AG04449 (cell line): ENCODE results near the gene FAXDC2.

Source experiments
- CTCF ChIA-PET: fragments of 350-600 bp; formaldehyde crosslinking; extraction: SDS; loops from one replicate; lab custom pipeline; 2021; ENCODE audit warnings: antibody characterized with exemption; lab: Yijun Ruan, JAX
- POLR2A ChIA-PET: fragments of 400-600, 350-600 bp; formaldehyde crosslinking; extraction: SDS; loops from one replicate; lab custom pipeline; 2020; ENCODE audit warnings: antibody characterized with exemption, inconsistent platforms; lab: Yijun Ruan, JAX
- DNase-seq: peaks from one replicate; pipeline ENCODE4 v3.0.0-alpha.2; 2010; ENCODE audit warnings: low read depth, low spot score
- H3K4me3 ChIP-seq: 2 replicates; pipeline ENCODE4 v1.5.1; 2011; ENCODE audit warnings: low read depth, mild to moderate bottlenecking, control low read depth, low read length
- CTCF ChIP-seq: IDR thresholded peaks from one replicate; pipeline ENCODE4 v1.5.1; 2011; ENCODE audit warnings: mild to moderate bottlenecking, moderate library complexity, low read length, control low read depth, inconsistent platforms; ENCODE audit not compliant: insufficient read depth; ENCODE audit errors: missing control alignments

FAXDC2 gene

GRCh38 chr5:154858972-154859871 is 8.8 kb upstream of the FAXDC2 start:
- POLR2A ChIA-PET: interaction anchor here (2.2 kb wide), 1 partner anchor 106 kb away, joined by 6 read pairs; no protein-coding TSS in a partner anchor
- DNase-seq: no peak
- TF ChIP-seq CTCF: no peak
- peak overlapping the region; percentile 86 for H3K4me3 ChIP-seq
- CTCF ChIA-PET: interaction anchor here (0.6 to 1.6 kb wide), 4 partner anchors 9 to 211 kb away, joined by 3 to 4 read pairs (median 3); no protein-coding TSS in a partner anchor

GRCh38 chr5:154858297-154858971 is 8.0 kb upstream of the FAXDC2 start, which contains the start of gene CNOT8:
TSS of gene CNOT8 (plus strand) at chr5:154858627. CDS start at chr5:154863279, 4,652 bp downstream.
- ChIA-PET CTCF (no interaction called here), POLR2A (interaction anchor here (2.2 kb wide), 1 partner anchor 105 kb away, joined by 6 read pairs; no protein-coding TSS in a partner anchor)
- peak within 1 kb of the TSS; percentile 86 for H3K4me3 ChIP-seq
- TF ChIP-seq CTCF: no peak
- peak; percentile 84 for DNase-seq

GRCh38 chr5:154857530-154858296 is 7.3 kb upstream of the FAXDC2 start:
- POLR2A ChIA-PET: interaction anchor here (1.2 to 2.2 kb wide), 3 partner anchors 23 to 105 kb away, joined by 3 to 6 read pairs (median 5); no protein-coding TSS in a partner anchor
- peak overlapping the region; percentile 86 for H3K4me3 ChIP-seq
- TF ChIP-seq CTCF: peak; percentile 3
- CTCF ChIA-PET: interaction anchor here (0.9 to 1.3 kb wide), 3 partner anchors 76 to 207 kb away, joined by 3 to 4 read pairs (median 3); no protein-coding TSS in a partner anchor
- peak; percentile 77 for DNase-seq

- H3K4me3 ChIP-seq: no peak overlapping the region
- POLR2A ChIA-PET: no interaction called here
- DNase-seq: no peak
- TF ChIP-seq CTCF: no peak
- CTCF ChIA-PET: interaction anchor here (1.0 to 2.2 kb wide), 2 partner anchors 10 to 200 kb away, joined by 3 to 8 read pairs; no protein-coding TSS in a partner anchor
Measured at GRCh38 chr5:154851351-154851750, 948 bp upstream of the FAXDC2 start.

- no peak for DNase-seq
- POLR2A ChIA-PET: no interaction called here
- CTCF ChIA-PET: interaction anchor here (1.4 to 2.2 kb wide), 2 partner anchors 9 to 13 kb away, joined by 4 to 8 read pairs; no protein-coding TSS in a partner anchor
- H3K4me3 ChIP-seq: peak overlapping the region; percentile 54
- no peak for TF ChIP-seq CTCF
Measured at GRCh38 chr5:154849791-154850201, 607 bp downstream of the FAXDC2 start.
